Measurements from ENCODE around the gene FBXL4.

FBXL4 gene

GRCh38 chr6:98821756-98822405 is 125.9 kb downstream of the FBXL4 start:
- TF ChIP-seq CTCF (IDR thresholded peaks at IDR 0.05; ENCODE audit: insufficient read depth, low read depth, low read length, missing control alignments): no peak
- DNase-seq (ENCODE audit: low read depth): no peak
- H3K4me3 ChIP-seq (ENCODE audit: low read length): no peak overlapping the region

Data from epithelial cell of esophagus (primary cell).